ENCODE data around the gene PKHD1.

- TF ChIP-seq CTCF (IDR thresholded peaks at IDR 0.05) (no peak), SIN3A (IDR thresholded peaks at IDR 0.05; ENCODE audit: borderline replicate concordance, low read depth, low read length) (no peak), TAF1 (IDR thresholded peaks at IDR 0.05; ENCODE audit: borderline replicate concordance, low read depth, low read length) (no peak), POLR2AphosphoS5 (IDR thresholded peaks at IDR 0.05; ENCODE audit: low read depth, low read length) (no peak), TEAD4 (IDR thresholded peaks at IDR 0.05; ENCODE audit: borderline replicate concordance, insufficient read depth) (no peak), GABPA (IDR thresholded peaks at IDR 0.05; ENCODE audit: low read depth) (no peak), IRF3 (IDR thresholded peaks at IDR 0.05; ENCODE audit: low read depth, low read length) (no peak), MEF2A (IDR thresholded peaks at IDR 0.05; ENCODE audit: borderline replicate concordance, low read depth) (no peak), RFX5 (IDR thresholded peaks at IDR 0.05; ENCODE audit: low read length) (no peak)
These were observed 262.5 kb downstream of the PKHD1 start for GRCh38 chr6:51824940-51825339.

All from SK-N-SH (cell line).